Glutamatergic neuron (in vitro differentiated cells): Measurements from ENCODE around the gene ROBO1. TPM values are rescaled to one million over a fixed set of nuclear protein-coding genes. Genes with fewer than 3 reads are reported as not detected.
"Not testable (repeated sequence)": the region's sequence is repeated elsewhere in the genome, so short reads cannot be mapped to it uniquely, and the experiment has no call there.

Experiments used
- DNase-seq: peaks from one replicate; pipeline ENCODE4 v3.0.0; 2022
- H3K27ac Mint-ChIP-seq: one replicate; pipeline ENCODE4 v1.8.0; 2020; ENCODE audit warnings: mild to moderate bottlenecking, mixed read lengths, inconsistent platforms; ENCODE audit not compliant: unreplicated experiment
- H3K27me3 Mint-ChIP-seq: one replicate; pipeline ENCODE4 v1.8.0; 2020; ENCODE audit warnings: mild to moderate bottlenecking, moderate library complexity, mixed read lengths, inconsistent platforms; ENCODE audit not compliant: unreplicated experiment
- H3K36me3 Mint-ChIP-seq: one replicate; pipeline ENCODE4 v1.8.0; 2020; ENCODE audit warnings: mild to moderate bottlenecking, mixed read lengths, inconsistent platforms; ENCODE audit not compliant: unreplicated experiment
- H3K4me1 Mint-ChIP-seq: one replicate; pipeline ENCODE4 v1.8.0; 2020; ENCODE audit warnings: mild to moderate bottlenecking, low read depth, mixed read lengths, inconsistent platforms; ENCODE audit not compliant: unreplicated experiment
- H3K4me3 Mint-ChIP-seq: one replicate; pipeline ENCODE4 v1.8.0; 2020; ENCODE audit warnings: mild to moderate bottlenecking, mixed read lengths, inconsistent platforms; ENCODE audit not compliant: unreplicated experiment
- H3K9me3 Mint-ChIP-seq: one replicate; pipeline ENCODE4 v1.8.0; 2020; ENCODE audit warnings: mild to moderate bottlenecking, moderate library complexity, mixed read lengths, inconsistent platforms; ENCODE audit not compliant: unreplicated experiment
- total RNA-seq: library from RNA; stranded (reverse); fragmentation: NEBNext Ultra II Directional; extraction: Animal tissue kit (Norgen Biotek cat#: 25700); gene quantifications from one replicate; pipeline ENCODE4 v1.2.1, GENCODE V29; 2021; ENCODE audit not compliant: unreplicated experiment
- TF ChIP-seq, protein P1 (sequence below): fragments of 200-600 bp; sonication (generic); IDR thresholded peaks from one replicate; pipeline ENCODE4 v1.5.0; 2021; ENCODE audit not compliant: partially characterized antibody, unreplicated experiment

ROBO1 gene
- total RNA-seq, 1 donor from 2014 or later: 505 TPM

- peaks cover 8% of the 10 kb centered on the region for H3K9me3 Mint-ChIP-seq
- H3K4me3 Mint-ChIP-seq: no peak overlapping the region
- H3K4me1 Mint-ChIP-seq: peaks cover 44% of the 10 kb centered on the region
- H3K27me3 Mint-ChIP-seq: no peaks in the 10 kb centered on the region
- TF ChIP-seq, protein P1, sequence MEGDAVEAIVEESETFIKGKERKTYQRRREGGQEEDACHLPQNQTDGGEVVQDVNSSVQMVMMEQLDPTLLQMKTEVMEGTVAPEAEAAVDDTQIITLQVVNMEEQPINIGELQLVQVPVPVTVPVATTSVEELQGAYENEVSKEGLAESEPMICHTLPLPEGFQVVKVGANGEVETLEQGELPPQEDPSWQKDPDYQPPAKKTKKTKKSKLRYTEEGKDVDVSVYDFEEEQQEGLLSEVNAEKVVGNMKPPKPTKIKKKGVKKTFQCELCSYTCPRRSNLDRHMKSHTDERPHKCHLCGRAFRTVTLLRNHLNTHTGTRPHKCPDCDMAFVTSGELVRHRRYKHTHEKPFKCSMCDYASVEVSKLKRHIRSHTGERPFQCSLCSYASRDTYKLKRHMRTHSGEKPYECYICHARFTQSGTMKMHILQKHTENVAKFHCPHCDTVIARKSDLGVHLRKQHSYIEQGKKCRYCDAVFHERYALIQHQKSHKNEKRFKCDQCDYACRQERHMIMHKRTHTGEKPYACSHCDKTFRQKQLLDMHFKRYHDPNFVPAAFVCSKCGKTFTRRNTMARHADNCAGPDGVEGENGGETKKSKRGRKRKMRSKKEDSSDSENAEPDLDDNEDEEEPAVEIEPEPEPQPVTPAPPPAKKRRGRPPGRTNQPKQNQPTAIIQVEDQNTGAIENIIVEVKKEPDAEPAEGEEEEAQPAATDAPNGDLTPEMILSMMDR: no peak
- peak overlapping the region; percentile 56 for H3K27ac Mint-ChIP-seq
- no peaks in the 10 kb centered on the region for H3K36me3 Mint-ChIP-seq
- no peak for DNase-seq
Measured at GRCh38 chr3:78889348-78889747, 878.5 kb downstream of the ROBO1 start.

DNA sequence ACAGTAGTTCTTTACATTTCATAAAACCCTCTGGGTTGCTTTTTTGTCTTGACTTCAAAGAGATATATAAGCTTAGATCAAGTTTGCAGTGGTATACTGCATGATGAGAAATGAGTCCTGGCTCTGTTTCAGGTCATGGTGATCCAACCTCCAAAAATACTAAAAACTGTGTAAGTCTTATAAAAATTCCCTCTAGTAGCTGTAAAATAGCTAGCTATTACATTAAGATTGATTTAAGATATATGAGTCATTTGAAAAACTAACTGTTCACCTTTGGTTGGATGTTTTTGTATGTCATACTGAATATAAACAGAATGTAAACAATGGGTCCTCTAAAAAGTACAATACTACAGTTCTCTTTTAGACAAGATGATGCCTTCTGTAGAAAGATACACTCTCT lies 879.2 kb downstream of the ROBO1 start:
- peaks cover 9% of the 10 kb centered on the region for H3K9me3 Mint-ChIP-seq
- H3K27ac Mint-ChIP-seq: peak overlapping the region; percentile 56
- no peaks in the 10 kb centered on the region for H3K36me3 Mint-ChIP-seq
- H3K4me3 Mint-ChIP-seq: no peak overlapping the region
- TF ChIP-seq, protein P1: no peak
- no peaks in the 10 kb centered on the region for H3K27me3 Mint-ChIP-seq
- peaks cover 49% of the 10 kb centered on the region for H3K4me1 Mint-ChIP-seq
- no peak for DNase-seq

DNA sequence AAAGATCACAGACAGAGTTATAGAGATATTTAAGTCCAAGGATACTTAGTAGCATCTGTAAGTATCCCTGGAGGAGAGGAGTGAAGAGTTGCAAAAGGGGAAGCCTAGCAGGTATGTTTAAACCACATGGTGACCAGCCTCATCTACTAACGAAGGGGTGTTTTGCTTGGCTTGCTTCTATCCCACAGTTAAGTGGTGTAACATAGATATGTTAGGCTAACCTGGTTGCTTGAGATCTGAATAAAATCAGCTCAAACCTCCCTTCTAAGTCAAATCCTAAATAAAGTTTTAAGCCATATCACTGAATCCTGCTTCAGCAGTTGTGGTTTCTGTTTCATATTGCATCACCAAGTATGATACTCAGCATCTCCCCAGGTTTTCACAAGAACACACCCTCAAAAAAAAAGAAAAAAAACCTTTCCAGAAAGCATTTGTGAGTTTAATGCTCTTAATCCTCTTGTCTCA lies 880.2 kb downstream of the ROBO1 start:
- Mint-ChIP-seq H3K4me3 (no peak overlapping the region), H3K9me3 (peaks cover 6% of the 10 kb centered on the region), H3K27ac (peak overlapping the region; percentile 56), H3K36me3 (no peaks in the 10 kb centered on the region), H3K27me3 (no peaks in the 10 kb centered on the region), H3K4me1 (peaks cover 45% of the 10 kb centered on the region)
- no peak for DNase-seq
- TF ChIP-seq, protein P1: no peak

DNA sequence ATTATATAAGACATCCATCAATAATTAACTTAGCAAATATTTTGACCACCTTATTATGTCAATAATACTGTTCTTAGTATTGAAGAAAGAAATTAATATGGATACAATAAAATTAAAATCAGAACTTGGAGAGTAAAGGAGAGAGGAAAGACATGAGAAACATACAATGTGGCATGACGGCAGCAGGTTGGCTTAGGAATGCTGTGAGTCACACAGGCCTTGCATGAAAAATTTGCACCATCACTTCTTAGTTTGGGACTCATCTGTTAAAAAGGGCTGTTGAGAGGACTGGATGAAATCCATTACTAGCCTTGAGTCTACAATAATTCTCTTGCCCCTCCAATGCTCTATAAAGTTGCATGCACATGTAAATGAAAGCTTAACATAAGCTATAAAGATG lies 880.8 kb downstream of the ROBO1 start:
- Mint-ChIP-seq H3K36me3 (no peaks in the 10 kb centered on the region), H3K27me3 (no peaks in the 10 kb centered on the region), H3K4me3 (no peak overlapping the region), H3K4me1 (peaks cover 50% of the 10 kb centered on the region), H3K27ac (peak overlapping the region; percentile 4), H3K9me3 (peaks cover 6% of the 10 kb centered on the region)
- TF ChIP-seq, protein P1: no peak
- no peak for DNase-seq

DNA sequence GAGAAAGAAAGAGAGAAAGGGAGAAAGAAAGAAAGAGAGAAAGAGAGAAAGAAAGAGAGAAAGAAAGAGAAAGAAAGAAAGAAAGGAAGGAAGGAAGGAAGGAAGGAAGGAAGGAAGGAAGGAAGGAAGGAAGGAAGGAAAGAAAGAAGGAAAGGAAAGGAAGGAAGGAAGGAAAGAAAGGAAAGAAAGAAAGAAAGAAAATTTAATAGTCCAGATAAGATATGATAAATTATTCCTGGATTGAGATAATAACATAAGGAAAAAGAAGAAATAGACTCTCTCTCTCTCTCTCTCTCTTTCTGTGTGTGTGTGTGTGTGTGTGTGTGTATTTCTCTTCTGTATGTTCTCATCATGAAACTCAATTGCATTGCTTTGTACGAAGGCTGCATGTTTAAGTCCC lies 883.2 kb downstream of the ROBO1 start:
- not testable (repeated sequence) for H3K36me3 Mint-ChIP-seq, H3K9me3 Mint-ChIP-seq, H3K27me3 Mint-ChIP-seq, DNase-seq, H3K4me3 Mint-ChIP-seq
- H3K4me1 Mint-ChIP-seq: peaks cover 60% of the 10 kb centered on the region
- peak overlapping the region; percentile 54 for H3K27ac Mint-ChIP-seq
